K562 (cell line): ENCODE data around the gene ZNF740. TPM values are rescaled to one million over a fixed set of nuclear protein-coding genes. Genes with fewer than 3 reads are reported as not detected.
A peak's percentile ranks its signal among the peaks of the same experiment; 100 is the strongest.

Experiments used
- BRD9 ChIP-seq: fragments of 450-650 bp; IDR thresholded peaks from 2 replicates; pipeline ENCODE4 v1.6.1; 2018; ENCODE audit warnings: low read depth; ENCODE audit not compliant: partially characterized antibody
- CTBP1 ChIP-seq: fragments of 450-650 bp; IDR thresholded peaks from 2 replicates; pipeline ENCODE4 v1.6.1; 2016; ENCODE audit warnings: borderline replicate concordance
- FOXP1 ChIP-seq: sonication (generic); formaldehyde crosslinking; IDR thresholded peaks from 2 replicates; pipeline ENCODE4 v1.8.0; 2022; ENCODE audit warnings: mild to moderate bottlenecking, missing genetic modification reagents
- HDGF ChIP-seq: fragments of 450-650 bp; IDR thresholded peaks from 2 replicates; pipeline ENCODE4 v1.6.1; 2016
- PPARD ChIP-seq: fragments of 250-450 bp; sonication (Bioruptor Pico); IDR thresholded peaks from 2 replicates; pipeline ENCODE4 v1.8.0; 2022; ENCODE audit warnings: inconsistent platforms, mild to moderate bottlenecking, moderate library complexity
- THRAP3 ChIP-seq: fragments of 450-650 bp; IDR thresholded peaks from 2 replicates; pipeline ENCODE4 v1.6.1; 2016; ENCODE audit warnings: mild to moderate bottlenecking, inconsistent platforms, borderline replicate concordance
- polyA plus RNA-seq, 8 experiments: library from polyadenylated mRNA; depleted of rRNA in 4 of 8; stranded (reverse) in 5 of 8; unstranded in 3 of 8; fragments of >200 nt; fragmentation: Nextera tagmentation in 2 of 8; fragmentation: Illumina TruSeq in 1 of 8; extraction: Ambion mirVana in 2 of 8; extraction: Trizol in 1 of 8; gene quantifications; 2 replicates each; pipeline versions ENCODE4 v1.2.1 to v1.2.3, GENCODE V29; 2011 to 2014; ENCODE audit warnings: inconsistent platforms in 1 of 8, missing spikeins in 1 of 8
- total RNA-seq, 7 experiments: library from RNA; depleted of rRNA in 6 of 7; stranded (reverse); fragments of >200 nt in 6 of 7; fragmentation: Illumina TruSeq in 2 of 7; extraction: Trizol in 2 of 7; gene quantifications; 2 replicates each; pipeline versions ENCODE4 v1.2.1 to v1.2.3, GENCODE V29; 2011 to 2021; ENCODE audit warnings: low replicate concordance in 1 of 7
- TF ChIP-seq, protein P1 (sequence below): sonication (generic); formaldehyde crosslinking; IDR thresholded peaks from 2 replicates; pipeline ENCODE4 v1.8.0; 2023; ENCODE audit warnings: missing genetic modification reagents, mild to moderate bottlenecking, borderline replicate concordance
- TF ChIP-seq, protein P2 (sequence below): IDR thresholded peaks from 2 replicates; pipeline ENCODE4 v1.6.1; 2014; ENCODE audit warnings: antibody characterized with exemption
- TF ChIP-seq, protein P3 (sequence below): IDR thresholded peaks from 2 replicates; pipeline ENCODE4 v1.6.1; 2016; ENCODE audit warnings: missing genetic modification characterization, missing compliant biosample characterization
- TF ChIP-seq, protein P4 (sequence below): sonication (generic); formaldehyde crosslinking; IDR thresholded peaks from 2 replicates; pipeline ENCODE4 v1.8.0; 2022; ENCODE audit warnings: missing genetic modification reagents, mild to moderate bottlenecking, moderate library complexity, borderline replicate concordance
- TF ChIP-seq, protein P5 (sequence below): sonication (generic); formaldehyde crosslinking; IDR thresholded peaks from 2 replicates; pipeline ENCODE4 v1.8.1; 2023; ENCODE audit warnings: missing genetic modification reagents, mild to moderate bottlenecking, borderline replicate concordance

ZNF740 gene
- total and polyA plus RNA-seq, 9 of the 15 experiments (the other 6 are each of a cell fraction or from before 2014, with no cell fraction given) = 0.57 to 46.4 (median 18.6) TPM

DNA sequence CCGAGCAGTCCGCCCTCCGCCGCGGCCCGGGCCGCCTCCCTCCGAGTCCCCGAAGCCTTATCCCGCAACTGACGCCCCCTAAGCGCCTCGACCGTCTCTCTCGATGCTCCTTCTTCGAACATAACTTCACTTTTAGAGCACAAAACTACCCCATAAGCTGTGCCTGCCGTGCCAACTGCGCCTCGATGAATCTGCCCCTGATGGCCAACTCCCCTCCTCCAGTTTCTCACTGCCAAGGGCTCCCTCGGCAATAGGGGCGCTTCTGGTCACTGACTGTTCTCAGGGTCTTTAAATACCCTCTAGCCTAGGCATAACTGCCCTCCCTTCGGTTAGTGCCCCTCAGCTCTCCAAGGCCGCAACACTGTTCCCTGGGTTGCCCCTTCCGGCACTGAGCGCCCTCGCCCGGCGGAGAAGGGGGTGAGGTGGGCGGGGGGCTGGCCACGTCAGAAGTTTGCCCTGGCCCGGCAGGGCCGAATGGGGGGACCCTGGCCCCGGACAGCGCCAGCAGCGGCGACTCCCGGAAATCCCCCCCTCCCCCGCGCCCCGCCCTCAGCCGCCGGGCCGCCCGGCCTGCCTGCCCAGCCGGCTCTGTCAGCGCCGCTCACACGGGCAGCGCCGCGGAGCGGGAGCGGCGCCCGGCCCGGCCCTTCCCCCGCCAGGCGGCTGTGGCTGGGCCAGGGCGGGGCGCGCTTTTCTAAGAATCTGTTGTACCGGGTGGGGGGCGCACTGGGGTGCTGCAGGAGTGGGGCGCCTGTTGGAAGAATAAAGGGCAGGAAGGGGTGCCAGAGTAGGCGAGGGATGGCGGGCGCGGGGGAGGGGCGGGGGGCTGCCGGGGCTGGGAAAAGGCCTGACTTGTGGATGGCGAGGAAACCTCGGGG, 40.9 kb downstream of the ZNF740 start (continued):
- TF ChIP-seq, protein P1, sequence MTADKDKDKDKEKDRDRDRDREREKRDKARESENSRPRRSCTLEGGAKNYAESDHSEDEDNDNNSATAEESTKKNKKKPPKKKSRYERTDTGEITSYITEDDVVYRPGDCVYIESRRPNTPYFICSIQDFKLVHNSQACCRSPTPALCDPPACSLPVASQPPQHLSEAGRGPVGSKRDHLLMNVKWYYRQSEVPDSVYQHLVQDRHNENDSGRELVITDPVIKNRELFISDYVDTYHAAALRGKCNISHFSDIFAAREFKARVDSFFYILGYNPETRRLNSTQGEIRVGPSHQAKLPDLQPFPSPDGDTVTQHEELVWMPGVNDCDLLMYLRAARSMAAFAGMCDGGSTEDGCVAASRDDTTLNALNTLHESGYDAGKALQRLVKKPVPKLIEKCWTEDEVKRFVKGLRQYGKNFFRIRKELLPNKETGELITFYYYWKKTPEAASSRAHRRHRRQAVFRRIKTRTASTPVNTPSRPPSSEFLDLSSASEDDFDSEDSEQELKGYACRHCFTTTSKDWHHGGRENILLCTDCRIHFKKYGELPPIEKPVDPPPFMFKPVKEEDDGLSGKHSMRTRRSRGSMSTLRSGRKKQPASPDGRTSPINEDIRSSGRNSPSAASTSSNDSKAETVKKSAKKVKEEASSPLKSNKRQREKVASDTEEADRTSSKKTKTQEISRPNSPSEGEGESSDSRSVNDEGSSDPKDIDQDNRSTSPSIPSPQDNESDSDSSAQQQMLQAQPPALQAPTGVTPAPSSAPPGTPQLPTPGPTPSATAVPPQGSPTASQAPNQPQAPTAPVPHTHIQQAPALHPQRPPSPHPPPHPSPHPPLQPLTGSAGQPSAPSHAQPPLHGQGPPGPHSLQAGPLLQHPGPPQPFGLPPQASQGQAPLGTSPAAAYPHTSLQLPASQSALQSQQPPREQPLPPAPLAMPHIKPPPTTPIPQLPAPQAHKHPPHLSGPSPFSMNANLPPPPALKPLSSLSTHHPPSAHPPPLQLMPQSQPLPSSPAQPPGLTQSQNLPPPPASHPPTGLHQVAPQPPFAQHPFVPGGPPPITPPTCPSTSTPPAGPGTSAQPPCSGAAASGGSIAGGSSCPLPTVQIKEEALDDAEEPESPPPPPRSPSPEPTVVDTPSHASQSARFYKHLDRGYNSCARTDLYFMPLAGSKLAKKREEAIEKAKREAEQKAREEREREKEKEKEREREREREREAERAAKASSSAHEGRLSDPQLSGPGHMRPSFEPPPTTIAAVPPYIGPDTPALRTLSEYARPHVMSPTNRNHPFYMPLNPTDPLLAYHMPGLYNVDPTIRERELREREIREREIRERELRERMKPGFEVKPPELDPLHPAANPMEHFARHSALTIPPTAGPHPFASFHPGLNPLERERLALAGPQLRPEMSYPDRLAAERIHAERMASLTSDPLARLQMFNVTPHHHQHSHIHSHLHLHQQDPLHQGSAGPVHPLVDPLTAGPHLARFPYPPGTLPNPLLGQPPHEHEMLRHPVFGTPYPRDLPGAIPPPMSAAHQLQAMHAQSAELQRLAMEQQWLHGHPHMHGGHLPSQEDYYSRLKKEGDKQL (CRISPR knock-in tag) = no peak
- TF ChIP-seq HDGF (0 out of 2 replicates have a peak, but pooled peaks have one; percentile 76), BRD9 (peak; percentile 87), PPARD (CRISPR knock-in tag) (no peak), THRAP3 (no peak), FOXP1 (0 out of 2 replicates have a peak, but pooled peaks have one; percentile 30), CTBP1 (peak; percentile 20; the same call in 1 of the 2 replicates)
- TF ChIP-seq, protein P2, sequence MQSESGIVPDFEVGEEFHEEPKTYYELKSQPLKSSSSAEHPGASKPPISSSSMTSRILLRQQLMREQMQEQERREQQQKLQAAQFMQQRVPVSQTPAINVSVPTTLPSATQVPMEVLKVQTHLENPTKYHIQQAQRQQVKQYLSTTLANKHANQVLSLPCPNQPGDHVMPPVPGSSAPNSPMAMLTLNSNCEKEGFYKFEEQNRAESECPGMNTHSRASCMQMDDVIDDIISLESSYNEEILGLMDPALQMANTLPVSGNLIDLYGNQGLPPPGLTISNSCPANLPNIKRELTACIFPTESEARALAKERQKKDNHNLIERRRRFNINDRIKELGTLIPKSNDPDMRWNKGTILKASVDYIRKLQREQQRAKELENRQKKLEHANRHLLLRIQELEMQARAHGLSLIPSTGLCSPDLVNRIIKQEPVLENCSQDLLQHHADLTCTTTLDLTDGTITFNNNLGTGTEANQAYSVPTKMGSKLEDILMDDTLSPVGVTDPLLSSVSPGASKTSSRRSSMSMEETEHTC = no peak
- TF ChIP-seq, protein P3, sequence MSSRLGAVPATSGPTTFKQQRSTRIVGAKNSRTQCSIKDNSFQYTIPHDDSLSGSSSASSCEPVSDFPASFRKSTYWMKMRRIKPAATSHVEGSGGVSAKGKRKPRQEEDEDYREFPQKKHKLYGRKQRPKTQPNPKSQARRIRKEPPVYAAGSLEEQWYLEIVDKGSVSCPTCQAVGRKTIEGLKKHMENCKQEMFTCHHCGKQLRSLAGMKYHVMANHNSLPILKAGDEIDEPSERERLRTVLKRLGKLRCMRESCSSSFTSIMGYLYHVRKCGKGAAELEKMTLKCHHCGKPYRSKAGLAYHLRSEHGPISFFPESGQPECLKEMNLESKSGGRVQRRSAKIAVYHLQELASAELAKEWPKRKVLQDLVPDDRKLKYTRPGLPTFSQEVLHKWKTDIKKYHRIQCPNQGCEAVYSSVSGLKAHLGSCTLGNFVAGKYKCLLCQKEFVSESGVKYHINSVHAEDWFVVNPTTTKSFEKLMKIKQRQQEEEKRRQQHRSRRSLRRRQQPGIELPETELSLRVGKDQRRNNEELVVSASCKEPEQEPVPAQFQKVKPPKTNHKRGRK (tag) = no peak
- TF ChIP-seq, protein P4, sequence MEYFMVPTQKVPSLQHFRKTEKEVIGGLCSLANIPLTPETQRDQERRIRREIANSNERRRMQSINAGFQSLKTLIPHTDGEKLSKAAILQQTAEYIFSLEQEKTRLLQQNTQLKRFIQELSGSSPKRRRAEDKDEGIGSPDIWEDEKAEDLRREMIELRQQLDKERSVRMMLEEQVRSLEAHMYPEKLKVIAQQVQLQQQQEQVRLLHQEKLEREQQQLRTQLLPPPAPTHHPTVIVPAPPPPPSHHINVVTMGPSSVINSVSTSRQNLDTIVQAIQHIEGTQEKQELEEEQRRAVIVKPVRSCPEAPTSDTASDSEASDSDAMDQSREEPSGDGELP (CRISPR knock-in tag) = no peak
- TF ChIP-seq, protein P5, sequence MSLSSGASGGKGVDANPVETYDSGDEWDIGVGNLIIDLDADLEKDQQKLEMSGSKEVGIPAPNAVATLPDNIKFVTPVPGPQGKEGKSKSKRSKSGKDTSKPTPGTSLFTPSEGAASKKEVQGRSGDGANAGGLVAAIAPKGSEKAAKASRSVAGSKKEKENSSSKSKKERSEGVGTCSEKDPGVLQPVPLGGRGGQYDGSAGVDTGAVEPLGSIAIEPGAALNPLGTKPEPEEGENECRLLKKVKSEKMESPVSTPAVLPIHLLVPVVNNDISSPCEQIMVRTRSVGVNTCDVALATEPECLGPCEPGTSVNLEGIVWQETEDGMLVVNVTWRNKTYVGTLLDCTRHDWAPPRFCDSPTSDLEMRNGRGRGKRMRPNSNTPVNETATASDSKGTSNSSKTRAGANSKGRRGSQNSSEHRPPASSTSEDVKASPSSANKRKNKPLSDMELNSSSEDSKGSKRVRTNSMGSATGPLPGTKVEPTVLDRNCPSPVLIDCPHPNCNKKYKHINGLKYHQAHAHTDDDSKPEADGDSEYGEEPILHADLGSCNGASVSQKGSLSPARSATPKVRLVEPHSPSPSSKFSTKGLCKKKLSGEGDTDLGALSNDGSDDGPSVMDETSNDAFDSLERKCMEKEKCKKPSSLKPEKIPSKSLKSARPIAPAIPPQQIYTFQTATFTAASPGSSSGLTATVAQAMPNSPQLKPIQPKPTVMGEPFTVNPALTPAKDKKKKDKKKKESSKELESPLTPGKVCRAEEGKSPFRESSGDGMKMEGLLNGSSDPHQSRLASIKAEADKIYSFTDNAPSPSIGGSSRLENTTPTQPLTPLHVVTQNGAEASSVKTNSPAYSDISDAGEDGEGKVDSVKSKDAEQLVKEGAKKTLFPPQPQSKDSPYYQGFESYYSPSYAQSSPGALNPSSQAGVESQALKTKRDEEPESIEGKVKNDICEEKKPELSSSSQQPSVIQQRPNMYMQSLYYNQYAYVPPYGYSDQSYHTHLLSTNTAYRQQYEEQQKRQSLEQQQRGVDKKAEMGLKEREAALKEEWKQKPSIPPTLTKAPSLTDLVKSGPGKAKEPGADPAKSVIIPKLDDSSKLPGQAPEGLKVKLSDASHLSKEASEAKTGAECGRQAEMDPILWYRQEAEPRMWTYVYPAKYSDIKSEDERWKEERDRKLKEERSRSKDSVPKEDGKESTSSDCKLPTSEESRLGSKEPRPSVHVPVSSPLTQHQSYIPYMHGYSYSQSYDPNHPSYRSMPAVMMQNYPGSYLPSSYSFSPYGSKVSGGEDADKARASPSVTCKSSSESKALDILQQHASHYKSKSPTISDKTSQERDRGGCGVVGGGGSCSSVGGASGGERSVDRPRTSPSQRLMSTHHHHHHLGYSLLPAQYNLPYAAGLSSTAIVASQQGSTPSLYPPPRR (CRISPR knock-in tag) = peak; percentile 45; the same call in 1 of the 2 replicates
